IMR-90 (cell line): Measurements from ENCODE around the gene MTAP. TPM values are rescaled to one million over a fixed set of nuclear protein-coding genes. Genes with fewer than 3 reads are reported as not detected.

Experiments
- ATAC-seq: fragments of 200-7000 bp; cut with Tn5 transposase; 2 replicates; pipeline ENCODE4 v1.9.1; 2020; ENCODE audit warnings: low read depth, mild to moderate bottlenecking, moderate library complexity
- BruUV-seq: library from RNA; stranded (reverse); fragments of 400-500 nt; replicated peaks from 2 replicates; lab custom pipeline; 2021; lab: Mats Ljungman, UMichigan
- CTCF ChIA-PET: fragments of 300-600 bp; formaldehyde crosslinking; extraction: SDS; loops from one replicate; lab custom pipeline; 2021; ENCODE audit warnings: antibody characterized with exemption; lab: Yijun Ruan, JAX
- POLR2A ChIA-PET: fragments of 300-600 bp; sonication (Branson Sonifier 250); formaldehyde crosslinking; loops from one replicate; lab custom pipeline; 2022; ENCODE audit warnings: antibody characterized with exemption; ENCODE audit not compliant: unreplicated experiment; lab: Charles Lee
- DNase-seq: peaks from one replicate; pipeline ENCODE4 v3.0.0; 2013
- H2AFZ ChIP-seq: replicated peaks from 2 replicates; pipeline ENCODE3; 2013; ENCODE audit warnings: low read length, mild to moderate bottlenecking; ENCODE audit not compliant: poor library complexity
- H2AK5ac ChIP-seq: 2 replicates; pipeline ENCODE4 v1.6.1; 2013; ENCODE audit warnings: low read depth, low read length, inconsistent platforms
- H2AK9ac ChIP-seq: replicated peaks from 2 replicates; pipeline ENCODE3; 2013; ENCODE audit warnings: mild to moderate bottlenecking, low read depth, low read length, moderate library complexity; ENCODE audit not compliant: poor library complexity
- H2BK120ac ChIP-seq: 2 replicates; pipeline ENCODE4 v1.6.1; 2013; ENCODE audit warnings: low read depth, low read length, inconsistent platforms
- H2BK15ac ChIP-seq: 3 replicates; pipeline ENCODE4 v1.6.1; 2013; ENCODE audit warnings: low read depth, low read length, inconsistent platforms
- H2BK20ac ChIP-seq: 2 replicates; pipeline ENCODE4 v1.6.1; 2013; ENCODE audit warnings: low read depth, mild to moderate bottlenecking, inconsistent platforms, low read length, moderate library complexity
- H2BK5ac ChIP-seq: 2 replicates; pipeline ENCODE4 v1.6.1; 2013; ENCODE audit warnings: mild to moderate bottlenecking, low read depth, low read length, inconsistent platforms; ENCODE audit not compliant: poor library complexity, severe bottlenecking
- H3K14ac ChIP-seq: replicated peaks from 2 replicates; pipeline ENCODE4 v1.6.1; 2013; ENCODE audit warnings: low read depth, low read length, inconsistent platforms
- H3K18ac ChIP-seq: 2 replicates; pipeline ENCODE4 v1.6.1; 2013; ENCODE audit warnings: low read depth, low read length, control low read depth
- H3K23ac ChIP-seq: 2 replicates; pipeline ENCODE4 v1.6.1; 2013; ENCODE audit warnings: low read depth, low read length, inconsistent platforms
- H3K27ac ChIP-seq: 2 replicates; pipeline ENCODE4 v1.5.1; 2013; ENCODE audit warnings: mild to moderate bottlenecking, control low read depth, low read length; ENCODE audit not compliant: insufficient read depth
- H3K27me3 ChIP-seq: 2 replicates; pipeline ENCODE4 v1.6.1; 2013; ENCODE audit warnings: low read length; ENCODE audit not compliant: control insufficient read depth, insufficient read depth
- H3K36me3 ChIP-seq: 2 replicates; pipeline ENCODE4 v1.6.1; 2013; ENCODE audit warnings: low read length, mixed read lengths; ENCODE audit not compliant: control insufficient read depth, insufficient read depth
- H3K4ac ChIP-seq: 2 replicates; pipeline ENCODE4 v1.6.1; 2013; ENCODE audit warnings: low read depth, low read length, inconsistent platforms
- H3K4me1 ChIP-seq: 2 replicates; pipeline ENCODE4 v1.6.1; 2013; ENCODE audit warnings: low read length, mixed read lengths; ENCODE audit not compliant: control insufficient read depth, insufficient read depth
- H3K4me2 ChIP-seq: 2 replicates; pipeline ENCODE4 v1.6.1; 2013; ENCODE audit warnings: low read depth, mild to moderate bottlenecking, control low read depth, low read length, moderate library complexity
- H3K4me3 ChIP-seq: 2 replicates; pipeline ENCODE4 v1.5.1; 2013; ENCODE audit warnings: low read depth, mild to moderate bottlenecking, control low read depth, low read length, moderate library complexity; ENCODE audit not compliant: insufficient read depth
- H3K56ac ChIP-seq: 2 replicates; pipeline ENCODE4 v1.6.1; 2013; ENCODE audit warnings: low read length, inconsistent platforms; ENCODE audit not compliant: insufficient read depth; ENCODE audit errors: extremely low read depth
- H3K79me1 ChIP-seq, 2 experiments: 2 replicates each; pipeline ENCODE4 v1.6.1; 2013; ENCODE audit warnings: low read length in 2 of 2, inconsistent platforms in 1 of 2, low read depth in 1 of 2
- H3K9ac ChIP-seq: 2 replicates; pipeline ENCODE4 v1.6.1; 2013; ENCODE audit warnings: low read depth, low read length, control low read depth
- H3K9me1 ChIP-seq: 2 replicates; pipeline ENCODE4 v1.6.1; 2013; ENCODE audit warnings: low read length, inconsistent platforms; ENCODE audit not compliant: insufficient read depth
- H3K9me3 ChIP-seq: 2 replicates; pipeline ENCODE4 v1.6.1; 2013; ENCODE audit warnings: low read length; ENCODE audit not compliant: control insufficient read depth, insufficient read depth
- H4K20me1 ChIP-seq: 2 replicates; pipeline ENCODE4 v1.6.1; 2013; ENCODE audit warnings: low read length, inconsistent platforms; ENCODE audit not compliant: insufficient read depth
- H4K5ac ChIP-seq: 2 replicates; pipeline ENCODE4 v1.6.1; 2013; ENCODE audit warnings: mild to moderate bottlenecking, low read depth, low read length, control low read depth
- H4K8ac ChIP-seq, 2 experiments: 2 replicates each; pipeline ENCODE4 v1.6.1; 2013; ENCODE audit warnings: low read depth in 2 of 2, low read length in 2 of 2, control low read depth in 1 of 2, inconsistent platforms in 1 of 2
- H4K91ac ChIP-seq: 2 replicates; pipeline ENCODE4 v1.6.1; 2013; ENCODE audit warnings: low read depth, low read length, inconsistent platforms; ENCODE audit not compliant: insufficient read depth
- CHD1 ChIP-seq: IDR thresholded peaks from 2 replicates; pipeline ENCODE4 v1.6.1; 2012; ENCODE audit warnings: low read depth, low read length, improper control_type of control experiment
- MAZ ChIP-seq: IDR thresholded peaks from 2 replicates; pipeline ENCODE4 v1.6.1; 2012; ENCODE audit warnings: low read depth, mild to moderate bottlenecking, low read length, improper control_type of control experiment, moderate library complexity, borderline replicate concordance
- NFE2L2 ChIP-seq: fragments of 150-350 bp; IDR thresholded peaks from 2 replicates; pipeline ENCODE4 v1.6.1; 2016; ENCODE audit warnings: low read depth, mild to moderate bottlenecking, low read length
- RAD21 ChIP-seq: IDR thresholded peaks from 2 replicates; pipeline ENCODE4 v1.6.1; 2012; ENCODE audit warnings: low read length, improper control_type of control experiment
- RCOR1 ChIP-seq: IDR thresholded peaks from 2 replicates; pipeline ENCODE4 v1.6.1; 2012; ENCODE audit warnings: mild to moderate bottlenecking, low read length, improper control_type of control experiment; ENCODE audit not compliant: insufficient replicate concordance
- WGBS, 2 experiments: methylation state at CpG; one replicate each; pipeline versions ENCODE4 v1.1.5 to v1.1.7; 2013; ENCODE audit warnings: missing lambda C conversion rate in 2 of 2; ENCODE audit not compliant: insufficient read length in 1 of 2; ENCODE audit errors: extremely low coverage in 2 of 2; 5-methylcytosine and 5-hydroxymethylcytosine counted together
- dilution Hi-C: fragments of 300-500 bp; cut with HindIII; formaldehyde crosslinking; loops from one replicate; pipeline ENCODE4 v1.14.3; 2018; ENCODE audit warnings: low sequenced_read_pairs; ENCODE audit not compliant: unreplicated experiment
- in situ Hi-C: fragments of 300-500 bp; cut with MboI; formaldehyde crosslinking; loops from 3 replicates; pipeline ENCODE4 v1.14.3; 2019; ENCODE audit warnings: low sequenced_read_pairs, inconsistent platforms, mixed read lengths
- intact Hi-C: fragments of 100-400 bp; cut with micrococcal nuclease; formaldehyde crosslinking; loops from 2 replicates; pipeline ENCODE4 v1.10.0; 2022
- polyA plus RNA-seq, 3 experiments: library from polyadenylated mRNA; depleted of rRNA; stranded (reverse); fragments of >200 nt; gene quantifications; 2 replicates each; pipeline ENCODE4 v1.2.3, GENCODE V29; 2012; ENCODE audit warnings: low replicate concordance in 1 of 3
- total RNA-seq: library from RNA; depleted of rRNA; stranded (reverse); fragments of >200 nt; gene quantifications from 2 replicates; pipeline ENCODE4 v1.2.3, GENCODE V29; 2012
- TF ChIP-seq, protein P1 (sequence below): fragments of 150-350 bp; IDR thresholded peaks from 2 replicates; pipeline ENCODE4 v1.6.1; 2016; ENCODE audit warnings: low read depth, mild to moderate bottlenecking, low read length, moderate library complexity, borderline replicate concordance
- TF ChIP-seq, protein P2 (sequence below): fragments of 150-350 bp; IDR thresholded peaks from 2 replicates; pipeline ENCODE4 v1.6.1; 2017; ENCODE audit warnings: mild to moderate bottlenecking, antibody characterized with exemption, low read length, low read depth

The MTAP gene
- total and polyA plus RNA-seq, 2 of the 4 experiments (the other 2 are of a cell fraction): 15.7 to 50.9 TPM

DNA sequence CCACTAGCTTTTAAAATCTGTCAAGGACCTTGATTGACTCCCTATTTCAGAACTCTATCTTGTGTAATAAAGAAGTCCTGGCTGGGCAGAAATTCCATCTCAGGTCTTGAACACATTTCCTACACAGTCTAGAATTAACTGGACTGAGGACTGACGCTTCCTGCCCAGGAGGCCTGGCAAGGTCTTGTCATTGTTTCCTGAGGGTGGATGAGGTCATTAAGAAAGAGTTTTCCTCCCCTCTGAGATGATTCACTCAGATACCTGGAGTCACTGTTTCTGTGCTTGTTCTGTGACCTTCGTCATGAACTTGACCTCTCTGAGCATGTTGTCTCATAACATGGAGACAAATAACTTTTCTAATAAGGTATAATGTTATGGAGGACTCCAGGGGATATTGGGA, 10.0 kb downstream of the MTAP start:
- Histone ChIP-seq H3K4me1 (0 out of 2 replicates have a peak, but pooled peaks cover 3% of the 10 kb centered on the region), H3K4me3 (no peak overlapping the region), H2BK120ac (no peak overlapping the region), H3K27me3 (no peaks in the 10 kb centered on the region), H3K9me1 (no peaks in the 10 kb centered on the region), H3K4me2 (no peak overlapping the region), H4K91ac (no peak overlapping the region), H3K23ac (no peak overlapping the region), H3K9me3 (no peaks in the 10 kb centered on the region), H3K4ac (no peak overlapping the region), H2AFZ (no peak overlapping the region), H3K56ac (no peak overlapping the region), H3K36me3 (peaks cover 17% of the 10 kb centered on the region), H2BK15ac (no peak overlapping the region), H2AK9ac (no peak overlapping the region), H4K20me1 (peaks cover 15% of the 10 kb centered on the region), H3K9ac (no peak overlapping the region), H3K14ac (no peak overlapping the region), H3K18ac (no peak overlapping the region), H2BK5ac (no peak overlapping the region), H2AK5ac (no peak overlapping the region), H4K8ac (no peak overlapping the region), H3K27ac (no peak overlapping the region), H2BK20ac (no peak overlapping the region), H3K79me1 (peaks cover 29 to 51% of the 10 kb centered on the region in 2 experiments), H4K5ac (no peak overlapping the region)
- ATAC-seq (no peak), DNase-seq (peak; percentile 40)
- ChIA-PET CTCF (interaction anchor here (0.7 to 2.8 kb wide), 4 partner anchors 182 to 469 kb away, joined by 3 to 16 read pairs (median 3); partner anchors contain the start of genes CDKN2A, CDKN2B and CDKN2B-AS1), POLR2A (no interaction called here)
- intact Hi-C loops (loop anchor here (2.0 to 5.0 kb wide), 2 partner anchors 226 to 495 kb away; no protein-coding TSS in a partner anchor), dilution Hi-C loops (no loop called here), in situ Hi-C loops (loop anchor here (5.0 to 25.0 kb wide), 4 partner anchors 152 to 635 kb away; partner anchors contain the start of gene DMRTA1)
- no TSS peak for BruUV-seq
- no CpG with 5 or more reads among the region's 2 CpGs for WGBS, 2 experiments
- no peak for TF ChIP-seq NFE2L2
- TF ChIP-seq RCOR1: no peak
- no peak for TF ChIP-seq MAZ
- TF ChIP-seq CHD1: no peak
- no peak for TF ChIP-seq RAD21
- TF ChIP-seq, protein P1, sequence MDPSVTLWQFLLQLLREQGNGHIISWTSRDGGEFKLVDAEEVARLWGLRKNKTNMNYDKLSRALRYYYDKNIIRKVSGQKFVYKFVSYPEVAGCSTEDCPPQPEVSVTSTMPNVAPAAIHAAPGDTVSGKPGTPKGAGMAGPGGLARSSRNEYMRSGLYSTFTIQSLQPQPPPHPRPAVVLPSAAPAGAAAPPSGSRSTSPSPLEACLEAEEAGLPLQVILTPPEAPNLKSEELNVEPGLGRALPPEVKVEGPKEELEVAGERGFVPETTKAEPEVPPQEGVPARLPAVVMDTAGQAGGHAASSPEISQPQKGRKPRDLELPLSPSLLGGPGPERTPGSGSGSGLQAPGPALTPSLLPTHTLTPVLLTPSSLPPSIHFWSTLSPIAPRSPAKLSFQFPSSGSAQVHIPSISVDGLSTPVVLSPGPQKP: no peak
- TF ChIP-seq, protein P2, sequence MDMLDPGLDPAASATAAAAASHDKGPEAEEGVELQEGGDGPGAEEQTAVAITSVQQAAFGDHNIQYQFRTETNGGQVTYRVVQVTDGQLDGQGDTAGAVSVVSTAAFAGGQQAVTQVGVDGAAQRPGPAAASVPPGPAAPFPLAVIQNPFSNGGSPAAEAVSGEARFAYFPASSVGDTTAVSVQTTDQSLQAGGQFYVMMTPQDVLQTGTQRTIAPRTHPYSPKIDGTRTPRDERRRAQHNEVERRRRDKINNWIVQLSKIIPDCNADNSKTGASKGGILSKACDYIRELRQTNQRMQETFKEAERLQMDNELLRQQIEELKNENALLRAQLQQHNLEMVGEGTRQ: no peak
